ENCODE measurements around the gene HLA-DOA. TPM values are rescaled to one million over a fixed set of nuclear protein-coding genes. Genes with fewer than 3 reads are reported as not detected.

The HLA-DOA gene
- total RNA-seq, 1 experiment from 2014 or later = not detected

DNA sequence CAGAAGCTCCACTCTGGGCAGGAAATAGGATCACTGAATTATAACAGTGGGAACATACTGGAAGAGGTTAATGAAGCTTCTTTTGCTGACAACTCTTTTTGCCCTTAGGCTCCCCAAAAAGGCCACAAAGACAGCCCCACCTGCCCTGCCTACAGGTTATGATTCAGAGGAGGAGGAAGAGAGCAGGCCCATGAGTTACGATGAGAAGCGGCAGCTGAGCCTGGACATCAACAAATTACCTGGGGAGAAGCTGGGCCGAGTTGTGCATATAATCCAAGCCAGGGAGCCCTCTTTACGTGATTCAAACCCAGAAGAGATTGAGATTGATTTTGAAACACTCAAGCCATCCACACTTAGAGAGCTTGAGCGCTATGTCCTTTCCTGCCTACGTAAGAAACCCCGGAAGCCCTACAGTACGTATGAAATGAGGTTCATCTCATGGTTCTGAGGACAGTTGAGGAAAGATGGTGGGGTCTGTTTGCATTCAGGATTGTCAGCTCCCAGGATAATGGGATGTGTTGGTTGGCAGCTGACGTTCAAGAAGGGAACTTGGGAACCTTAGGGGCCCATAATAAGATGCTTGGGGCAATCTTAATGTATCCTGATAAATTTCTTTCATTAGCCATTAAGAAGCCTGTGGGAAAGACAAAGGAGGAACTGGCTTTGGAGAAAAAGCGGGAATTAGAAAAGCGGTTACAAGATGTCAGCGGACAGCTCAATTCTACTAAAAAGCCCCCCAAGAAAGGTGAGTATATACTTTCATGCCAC, 29.5 kb downstream of the HLA-DOA start:
- H3K36me3 Mint-ChIP-seq (ENCODE audit: insufficient read depth, unreplicated experiment) = peaks cover 96% of the 10 kb centered on the region
- H3K4me3 Mint-ChIP-seq (ENCODE audit: unreplicated experiment) = no peak overlapping the region

GRCh38 chr6:32977953-32978324, 31.5 kb downstream of the HLA-DOA start:
- Histone ChIP-seq H3K27me3 (replicated peaks; ENCODE audit: control insufficient read depth, insufficient read depth, low read length) (no peaks in the 10 kb centered on the region), H3K4me3 (ENCODE audit: low read depth, low read length) (no peak overlapping the region), H3K9me3 (no peaks in the 10 kb centered on the region), H3K36me3 (ENCODE audit: control insufficient read depth, insufficient read depth, low read length) (peaks cover 18% of the 10 kb centered on the region), H3K4me1 (peaks cover 63% of the 10 kb centered on the region)
- peak overlapping the region; percentile 72 for H3K27ac Mint-ChIP-seq (ENCODE audit: unreplicated experiment)
- peak overlapping the region; percentile 85 for H3K4me3 Mint-ChIP-seq (ENCODE audit: unreplicated experiment)
- intact Hi-C loops (cut with micrococcal nuclease; ENCODE audit: unreplicated experiment) = no loop called here
- no peak for TF ChIP-seq CTCF (IDR thresholded peaks at IDR 0.05; ENCODE audit: insufficient read depth in 1 of 2, low read depth in 1 of 2, low read length in 1 of 2, severe bottlenecking in 1 of 2, unreplicated experiment in 1 of 2)
- H3K9me3 Mint-ChIP-seq (ENCODE audit: unreplicated experiment) = no peaks in the 10 kb centered on the region
- BruUV-seq (replicated peaks) = no TSS peak
- no peaks in the 10 kb centered on the region for H3K27me3 Mint-ChIP-seq (ENCODE audit: insufficient read depth, unreplicated experiment)
- peaks cover 100% of the 10 kb centered on the region for H3K36me3 Mint-ChIP-seq (ENCODE audit: insufficient read depth, unreplicated experiment)
- POLR2A ChIA-PET = no interaction called here
- DNase-seq = no peak
- CTCF ChIA-PET = interaction anchor here (0.6 kb wide), 1 partner anchor 23 kb away, joined by 4 read pairs; no protein-coding TSS in a partner anchor
- peaks cover 29% of the 10 kb centered on the region for H3K4me1 Mint-ChIP-seq (ENCODE audit: low read depth, unreplicated experiment)

More for the DNA sequence above, 29.5 kb downstream of the HLA-DOA start:
- intact Hi-C loops (cut with micrococcal nuclease; ENCODE audit: unreplicated experiment) = no loop called here
- no peaks in the 10 kb centered on the region for H3K27me3 ChIP-seq (replicated peaks; ENCODE audit: control insufficient read depth, insufficient read depth, low read length)
- no peak for TF ChIP-seq CTCF (IDR thresholded peaks at IDR 0.05; ENCODE audit: insufficient read depth in 1 of 2, low read depth in 1 of 2, low read length in 1 of 2, severe bottlenecking in 1 of 2, unreplicated experiment in 1 of 2)
- BruUV-seq (replicated peaks) = no TSS peak
- no peak overlapping the region for H3K4me3 ChIP-seq (ENCODE audit: low read depth, low read length)
- H3K9me3 ChIP-seq = no peaks in the 10 kb centered on the region
- no peaks in the 10 kb centered on the region for H3K27me3 Mint-ChIP-seq (ENCODE audit: insufficient read depth, unreplicated experiment)
- H3K27ac Mint-ChIP-seq (ENCODE audit: unreplicated experiment) = peak overlapping the region; percentile 35
- H3K4me1 Mint-ChIP-seq (ENCODE audit: low read depth, unreplicated experiment) = peaks cover 35% of the 10 kb centered on the region
- POLR2A ChIA-PET = interaction anchor here (0.6 to 3.3 kb wide), 2 partner anchors 9 to 95 kb away, joined by 4 to 55 read pairs; no protein-coding TSS in a partner anchor
- no peaks in the 10 kb centered on the region for H3K9me3 Mint-ChIP-seq (ENCODE audit: unreplicated experiment)
- H3K36me3 ChIP-seq (ENCODE audit: control insufficient read depth, insufficient read depth, low read length) = peaks cover 13% of the 10 kb centered on the region
- CTCF ChIA-PET = interaction anchor here (1.7 kb wide), 1 partner anchor 8 kb away, joined by 9 read pairs; no protein-coding TSS in a partner anchor
- DNase-seq = no peak
- peaks cover 56% of the 10 kb centered on the region for H3K4me1 ChIP-seq

- H3K4me3 ChIP-seq (ENCODE audit: low read depth, low read length) = no peak overlapping the region
- Mint-ChIP-seq H3K27ac (ENCODE audit: unreplicated experiment) (peak overlapping the region; percentile 72), H3K36me3 (ENCODE audit: insufficient read depth, unreplicated experiment) (peaks cover 100% of the 10 kb centered on the region), H3K4me3 (ENCODE audit: unreplicated experiment) (peak overlapping the region; percentile 85), H3K4me1 (ENCODE audit: low read depth, unreplicated experiment) (peaks cover 29% of the 10 kb centered on the region), H3K9me3 (ENCODE audit: unreplicated experiment) (no peaks in the 10 kb centered on the region), H3K27me3 (ENCODE audit: insufficient read depth, unreplicated experiment) (no peaks in the 10 kb centered on the region)
- peaks cover 23% of the 10 kb centered on the region for H3K36me3 ChIP-seq (ENCODE audit: control insufficient read depth, insufficient read depth, low read length)
- no peaks in the 10 kb centered on the region for H3K9me3 ChIP-seq
- POLR2A ChIA-PET = no interaction called here
- no TSS peak for BruUV-seq (replicated peaks)
- H3K4me1 ChIP-seq = peaks cover 58% of the 10 kb centered on the region
- DNase-seq = no peak
- no peaks in the 10 kb centered on the region for H3K27me3 ChIP-seq (replicated peaks; ENCODE audit: control insufficient read depth, insufficient read depth, low read length)
- no peak for TF ChIP-seq CTCF (IDR thresholded peaks at IDR 0.05; ENCODE audit: insufficient read depth in 1 of 2, low read depth in 1 of 2, low read length in 1 of 2, severe bottlenecking in 1 of 2, unreplicated experiment in 1 of 2)
- CTCF ChIA-PET = no interaction called here
- intact Hi-C loops (cut with micrococcal nuclease; ENCODE audit: unreplicated experiment) = no loop called here
Observed at GRCh38 chr6:32977272-32977952, 32.0 kb downstream of the HLA-DOA start.

Measured in Caco-2 (cell line).